Kidney (tissue), 14 donors: ENCODE measurements around the gene NEURL2. TPM values are rescaled to one million over a fixed set of nuclear protein-coding genes. Genes with fewer than 3 reads are reported as not detected.

ENCODE experiments used
- DNase-seq, 5 donors: peaks; one replicate each; pipeline ENCODE4 v3.0.0-alpha.2; 2013 to 2020
- FAIRE-seq: peaks from 2 replicates; lab custom pipeline; 2012; peaks lifted over from hg19 to GRCh38; lab: Jason Lieb, UNC
- H3K27ac ChIP-seq, 2 donors: one replicate each; pipeline ENCODE4 v1.7.0; 2013; ENCODE audit warnings: low read depth in 2 of 2, low read length in 2 of 2, inconsistent platforms in 1 of 2
- H3K27me3 ChIP-seq: one replicate; pipeline ENCODE4 v1.7.1; 2013; ENCODE audit warnings: low read length, inconsistent platforms; ENCODE audit not compliant: control insufficient read depth, insufficient read depth
- H3K36me3 ChIP-seq, 3 donors: one replicate each; pipeline versions ENCODE4 v1.7.0 to v1.7.1; 2013; ENCODE audit warnings: low read length in 3 of 3, control low read depth in 1 of 3, inconsistent platforms in 1 of 3; ENCODE audit not compliant: insufficient read depth in 3 of 3, control insufficient read depth in 2 of 3
- H3K4me1 ChIP-seq, 3 donors: one replicate each; pipeline versions ENCODE4 v1.7.0 to v1.7.1; 2013; ENCODE audit warnings: low read length in 3 of 3, inconsistent platforms in 1 of 3, low read depth in 1 of 3; ENCODE audit not compliant: control insufficient read depth in 2 of 3, insufficient read depth in 2 of 3
- H3K4me3 ChIP-seq, 3 donors: one replicate each; pipeline versions ENCODE4 v1.7.0 to v1.8.1; 2013; ENCODE audit warnings: low read length in 3 of 3, control low read depth in 1 of 3, inconsistent platforms in 1 of 3
- H3K9ac ChIP-seq, 3 donors: one replicate each; pipeline versions ENCODE4 v1.7.0 to v1.7.1; 2013; ENCODE audit warnings: low read length in 3 of 3, control low read depth in 1 of 3, inconsistent platforms in 1 of 3
- H3K9me3 ChIP-seq, 3 donors: one replicate each; pipeline versions ENCODE4 v1.7.0 to v1.7.1; 2013; ENCODE audit warnings: low read length in 3 of 3, control low read depth in 1 of 3, inconsistent platforms in 1 of 3; ENCODE audit not compliant: control insufficient read depth in 2 of 3, insufficient read depth in 1 of 3
- intact Hi-C: fragments of 100-400 bp; cut with DNase I; formaldehyde crosslinking; loops from one replicate; pipeline ENCODE4 v1.11.1; 2022
- polyA plus RNA-seq: library from polyadenylated mRNA; stranded (reverse); fragments of 350-450 nt; fragmentation: Illumina TruSeq; extraction: RNeasy Lipid Tissue Mini Kit (QIAGEN cat#74804); gene quantifications from one replicate; pipeline ENCODE4 v1.2.3, GENCODE V29; 2014; ENCODE audit warnings: low read depth, low replicate concordance; ENCODE audit not compliant: insufficient read depth
- total RNA-seq: library from RNA; stranded (reverse); fragmentation: NEBNext Ultra II Directional; extraction: Animal tissue kit (Norgen Biotek cat#: 25700); gene quantifications from one replicate; pipeline ENCODE4 v1.2.1, GENCODE V29; 2021
- TF ChIP-seq, protein P1 (sequence below): IDR thresholded peaks from 3 replicates; pipeline ENCODE4 v1.5.1; 2012; ENCODE audit warnings: mild to moderate bottlenecking, moderate library complexity, borderline replicate concordance; ENCODE audit not compliant: insufficient read depth; ENCODE audit errors: extremely low read depth
- donor health status: control.
- donor health status: control.
- donor health status: control.
- donor health status: control.
- donor health status: control.
- donor health status: DM: yes; HTN: yes; CAD: no.
- donor health status: Normal renal cell carcinoma (clear cell type).

The NEURL2 gene
- total and polyA plus RNA-seq, 2 donors from 2014 or later = 27.5 to 37.3 TPM

DNA sequence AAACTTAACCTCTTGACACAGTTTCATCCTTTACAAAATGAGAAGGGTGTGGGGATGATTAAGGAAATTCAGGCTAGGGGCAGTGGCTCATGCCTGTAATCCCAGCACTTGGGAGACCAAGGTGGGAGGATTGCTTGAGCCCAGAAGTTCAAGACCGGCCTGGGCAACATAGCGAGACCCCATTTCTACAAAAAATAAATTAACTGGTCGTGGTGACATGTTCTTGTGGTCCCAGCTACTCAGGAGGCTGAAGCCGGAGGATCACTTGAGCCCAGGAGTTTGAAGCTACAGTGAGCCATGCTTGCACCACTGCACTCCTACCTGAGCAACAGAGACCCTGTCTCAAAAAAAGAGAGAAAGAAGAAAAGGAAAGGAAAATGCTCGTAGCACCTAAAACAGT, 24.6 kb downstream of the NEURL2 start:
- no peaks in the 10 kb centered on the region for H3K36me3 ChIP-seq
- intact Hi-C loops = no loop called here
- H3K9ac ChIP-seq = no peak overlapping the region
- no peak overlapping the region for H3K27ac ChIP-seq
- FAIRE-seq (no peak), DNase-seq (no peak)
- H3K27me3 ChIP-seq = no peaks in the 10 kb centered on the region
- peaks cover 0 to under 1% (median 0%) of the 10 kb centered on the region in 3 donors for H3K4me1 ChIP-seq
- no peaks in the 10 kb centered on the region for H3K9me3 ChIP-seq
- TF ChIP-seq, protein P1, sequence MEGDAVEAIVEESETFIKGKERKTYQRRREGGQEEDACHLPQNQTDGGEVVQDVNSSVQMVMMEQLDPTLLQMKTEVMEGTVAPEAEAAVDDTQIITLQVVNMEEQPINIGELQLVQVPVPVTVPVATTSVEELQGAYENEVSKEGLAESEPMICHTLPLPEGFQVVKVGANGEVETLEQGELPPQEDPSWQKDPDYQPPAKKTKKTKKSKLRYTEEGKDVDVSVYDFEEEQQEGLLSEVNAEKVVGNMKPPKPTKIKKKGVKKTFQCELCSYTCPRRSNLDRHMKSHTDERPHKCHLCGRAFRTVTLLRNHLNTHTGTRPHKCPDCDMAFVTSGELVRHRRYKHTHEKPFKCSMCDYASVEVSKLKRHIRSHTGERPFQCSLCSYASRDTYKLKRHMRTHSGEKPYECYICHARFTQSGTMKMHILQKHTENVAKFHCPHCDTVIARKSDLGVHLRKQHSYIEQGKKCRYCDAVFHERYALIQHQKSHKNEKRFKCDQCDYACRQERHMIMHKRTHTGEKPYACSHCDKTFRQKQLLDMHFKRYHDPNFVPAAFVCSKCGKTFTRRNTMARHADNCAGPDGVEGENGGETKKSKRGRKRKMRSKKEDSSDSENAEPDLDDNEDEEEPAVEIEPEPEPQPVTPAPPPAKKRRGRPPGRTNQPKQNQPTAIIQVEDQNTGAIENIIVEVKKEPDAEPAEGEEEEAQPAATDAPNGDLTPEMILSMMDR = no peak
- no peak overlapping the region for H3K4me3 ChIP-seq

DNA sequence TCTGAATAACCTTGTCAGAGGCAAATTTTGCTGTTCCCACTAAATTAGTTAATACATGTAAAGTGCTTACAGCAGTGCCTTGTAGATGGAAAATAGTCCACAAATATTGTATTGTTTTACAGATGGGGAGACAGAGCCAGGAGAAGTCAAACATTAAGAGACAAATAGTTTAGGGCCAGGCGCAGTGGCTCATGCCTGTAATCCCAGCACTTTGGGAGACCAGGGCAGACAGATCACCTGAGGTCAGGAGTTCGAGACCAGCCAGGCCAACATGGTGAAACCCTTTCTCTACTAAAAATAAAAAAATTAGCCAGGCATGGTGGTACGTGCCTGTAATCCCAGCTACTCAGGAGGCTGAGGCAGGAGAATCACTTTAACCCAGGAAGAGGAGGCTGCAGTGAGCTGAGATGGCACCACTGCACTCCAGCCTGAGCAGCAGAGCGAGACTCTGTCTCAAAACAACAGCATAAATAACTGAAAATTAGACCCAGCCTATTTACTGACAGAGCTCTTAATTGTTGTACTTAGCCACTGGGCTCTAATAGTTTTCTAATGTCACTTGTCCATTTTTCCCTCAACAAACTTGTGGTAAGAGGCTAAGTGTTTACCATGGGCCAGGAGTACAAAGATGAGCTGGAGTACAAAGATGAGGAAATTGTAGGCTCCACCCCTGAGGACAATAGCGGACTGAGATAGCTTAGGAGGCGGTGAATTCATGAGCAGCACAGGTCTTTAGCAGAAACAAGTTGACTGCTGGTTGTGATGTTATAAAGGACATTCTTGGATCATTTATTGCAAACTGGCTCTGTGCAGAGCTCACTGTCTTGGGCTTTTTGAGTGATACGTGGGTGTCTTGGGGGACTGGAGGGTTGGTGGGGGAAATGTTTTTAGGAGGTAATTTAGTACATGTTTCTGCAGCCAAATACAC, 27.2 kb downstream of the NEURL2 start:
- no peaks in the 10 kb centered on the region for H3K9me3 ChIP-seq
- FAIRE-seq (no peak), DNase-seq (no peak)
- H3K9ac ChIP-seq = no peak overlapping the region
- TF ChIP-seq, protein P1 = no peak
- no peaks in the 10 kb centered on the region for H3K36me3 ChIP-seq
- H3K4me3 ChIP-seq = no peak overlapping the region
- H3K27me3 ChIP-seq = no peaks in the 10 kb centered on the region
- no peak overlapping the region for H3K27ac ChIP-seq
- intact Hi-C loops = no loop called here
- peaks cover 0 to 6% (median 0%) of the 10 kb centered on the region in 3 donors for H3K4me1 ChIP-seq

DNA sequence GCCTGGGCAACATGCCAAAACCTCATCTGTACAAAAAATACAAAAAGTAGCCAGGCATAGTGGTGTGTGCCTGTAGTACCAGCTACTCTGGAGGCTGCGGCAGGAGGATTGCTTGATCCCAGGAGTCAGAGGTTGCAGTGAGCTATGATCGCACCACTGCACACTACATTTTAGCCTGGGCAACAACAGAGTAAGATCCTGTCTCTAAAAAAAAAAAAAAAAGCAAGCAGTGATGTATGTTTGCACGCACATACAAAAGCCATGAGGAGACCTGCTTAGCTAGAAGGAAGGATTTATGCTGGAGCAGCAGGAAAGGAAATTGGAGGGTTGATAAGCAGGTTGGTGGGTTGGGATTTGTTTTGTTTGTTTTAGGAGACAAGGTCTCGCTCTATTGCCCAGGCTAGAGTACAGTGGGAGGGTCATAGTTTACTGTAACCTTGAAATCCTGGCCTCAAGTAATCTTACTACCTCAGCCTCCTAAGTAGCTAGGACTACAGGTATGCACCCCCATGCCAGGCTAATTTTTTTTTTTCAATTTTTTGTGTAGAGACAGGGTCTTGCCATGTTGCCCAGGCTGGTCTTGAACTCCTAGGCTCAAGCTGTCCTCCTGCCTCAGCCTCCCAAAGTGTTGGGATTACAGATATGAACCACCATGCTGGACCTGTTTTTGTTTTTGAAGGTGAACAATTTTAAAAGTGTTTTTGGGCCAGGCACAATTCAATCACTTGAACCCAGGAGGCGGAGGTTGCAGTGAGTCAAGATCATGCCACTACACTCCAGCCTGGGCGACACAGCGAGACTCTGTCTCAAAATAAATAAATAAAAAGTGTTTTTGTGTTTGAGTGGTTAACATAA, 29.6 kb downstream of the NEURL2 start:
- TF ChIP-seq, protein P1 = no peak
- intact Hi-C loops = no loop called here
- FAIRE-seq (no peak), DNase-seq (peak in 1 of 5 donors; percentile 23)
- Histone ChIP-seq H3K9me3 (no peaks in the 10 kb centered on the region), H3K27ac (no peak overlapping the region), H3K4me1 (peaks cover 0 to 14% (median 0%) of the 10 kb centered on the region in 3 donors), H3K27me3 (no peaks in the 10 kb centered on the region), H3K4me3 (no peak overlapping the region), H3K36me3 (no peaks in the 10 kb centered on the region), H3K9ac (no peak overlapping the region)
